Sigmoid colon (tissue), 4 donors: Measurements from ENCODE around the gene CACNG7.

Experiments
- EP300 ChIP-seq, 4 donors: sonication (generic); formaldehyde crosslinking; IDR thresholded peaks; one replicate each; pipeline ENCODE4 v1.6.1; 2017; ENCODE audit warnings: antibody characterized with exemption in 4 of 4
- POLR2A ChIP-seq, 2 donors: fragments of 450-650 bp; IDR thresholded peaks; one replicate each; pipeline ENCODE4 v1.6.1; 2016; ENCODE audit warnings: antibody characterized with exemption in 2 of 2, mild to moderate bottlenecking in 2 of 2, moderate library complexity in 2 of 2
- TF ChIP-seq, protein P1 (sequence below), 4 experiments: fragments of 450-650 bp in 3 of 4; fragments of 200-600 bp in 1 of 4; IDR thresholded peaks; one replicate each; pipeline ENCODE4 v1.5.1; 2016 to 2019; ENCODE audit warnings: antibody characterized with exemption in 4 of 4, mild to moderate bottlenecking in 3 of 4, moderate library complexity in 2 of 4

DNA sequence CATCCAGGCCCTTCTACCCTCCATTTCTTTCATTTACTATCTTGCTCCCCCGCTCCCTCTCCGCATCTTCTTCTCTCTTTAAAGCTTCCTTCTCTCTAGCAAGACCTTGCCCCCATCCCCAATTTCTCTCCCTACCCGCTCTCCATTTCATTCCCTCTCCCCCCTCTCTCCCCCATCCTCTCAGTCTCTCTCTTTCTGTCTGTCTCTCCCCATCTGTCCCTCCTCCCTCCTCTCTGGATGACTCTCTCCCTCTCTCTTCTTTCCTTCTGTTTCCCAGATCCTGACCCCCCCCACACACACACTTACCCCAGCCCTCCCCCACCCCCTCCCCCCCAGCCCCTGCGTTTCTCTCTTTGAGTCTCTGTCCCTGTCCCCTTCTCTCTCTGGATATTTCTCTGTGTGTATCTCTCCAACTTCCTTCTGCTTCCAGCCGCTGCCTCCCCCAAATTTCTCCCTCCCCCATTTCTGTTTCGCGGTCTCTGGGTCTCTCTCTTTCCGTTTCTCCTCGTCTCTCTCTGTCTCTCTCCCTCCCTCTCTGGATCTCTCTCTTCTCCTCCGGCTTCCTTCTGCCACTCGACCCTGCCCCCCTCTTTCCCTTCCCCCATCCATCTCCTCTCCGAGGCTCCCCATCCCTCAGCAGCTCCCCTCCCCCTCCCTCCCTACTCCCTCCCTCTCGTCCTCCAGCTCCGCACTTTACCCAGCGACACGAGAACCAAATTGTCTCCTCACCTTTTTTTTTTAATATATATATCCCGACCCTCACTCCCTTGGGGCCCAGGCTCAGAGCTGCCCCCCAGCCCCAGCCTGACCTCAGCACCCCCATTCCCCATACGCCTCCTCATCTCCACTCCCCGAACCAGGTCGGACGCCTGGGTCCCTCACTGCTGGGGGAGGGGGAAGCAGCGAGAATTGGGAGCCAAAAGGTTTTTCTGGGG, 50.0 kb downstream of the CACNG7 start:
- TF ChIP-seq, protein P1, sequence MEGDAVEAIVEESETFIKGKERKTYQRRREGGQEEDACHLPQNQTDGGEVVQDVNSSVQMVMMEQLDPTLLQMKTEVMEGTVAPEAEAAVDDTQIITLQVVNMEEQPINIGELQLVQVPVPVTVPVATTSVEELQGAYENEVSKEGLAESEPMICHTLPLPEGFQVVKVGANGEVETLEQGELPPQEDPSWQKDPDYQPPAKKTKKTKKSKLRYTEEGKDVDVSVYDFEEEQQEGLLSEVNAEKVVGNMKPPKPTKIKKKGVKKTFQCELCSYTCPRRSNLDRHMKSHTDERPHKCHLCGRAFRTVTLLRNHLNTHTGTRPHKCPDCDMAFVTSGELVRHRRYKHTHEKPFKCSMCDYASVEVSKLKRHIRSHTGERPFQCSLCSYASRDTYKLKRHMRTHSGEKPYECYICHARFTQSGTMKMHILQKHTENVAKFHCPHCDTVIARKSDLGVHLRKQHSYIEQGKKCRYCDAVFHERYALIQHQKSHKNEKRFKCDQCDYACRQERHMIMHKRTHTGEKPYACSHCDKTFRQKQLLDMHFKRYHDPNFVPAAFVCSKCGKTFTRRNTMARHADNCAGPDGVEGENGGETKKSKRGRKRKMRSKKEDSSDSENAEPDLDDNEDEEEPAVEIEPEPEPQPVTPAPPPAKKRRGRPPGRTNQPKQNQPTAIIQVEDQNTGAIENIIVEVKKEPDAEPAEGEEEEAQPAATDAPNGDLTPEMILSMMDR (IDR thresholded peaks at IDR 0.05) = no peak
- TF ChIP-seq POLR2A (IDR thresholded peaks at IDR 0.05) (no peak), EP300 (IDR thresholded peaks at IDR 0.05) (no peak)
